Measurements from ENCODE around the gene LY6G5C. TPM values are rescaled to one million over a fixed set of nuclear protein-coding genes. Genes with fewer than 3 reads are reported as not detected.
A peak's percentile ranks its signal among the peaks of the same experiment; 100 is the strongest.

The LY6G5C gene
- total and polyA plus RNA-seq, 5 donors from 2014 or later, result 3.1 to 19.9 (median 11.4) TPM

DNA sequence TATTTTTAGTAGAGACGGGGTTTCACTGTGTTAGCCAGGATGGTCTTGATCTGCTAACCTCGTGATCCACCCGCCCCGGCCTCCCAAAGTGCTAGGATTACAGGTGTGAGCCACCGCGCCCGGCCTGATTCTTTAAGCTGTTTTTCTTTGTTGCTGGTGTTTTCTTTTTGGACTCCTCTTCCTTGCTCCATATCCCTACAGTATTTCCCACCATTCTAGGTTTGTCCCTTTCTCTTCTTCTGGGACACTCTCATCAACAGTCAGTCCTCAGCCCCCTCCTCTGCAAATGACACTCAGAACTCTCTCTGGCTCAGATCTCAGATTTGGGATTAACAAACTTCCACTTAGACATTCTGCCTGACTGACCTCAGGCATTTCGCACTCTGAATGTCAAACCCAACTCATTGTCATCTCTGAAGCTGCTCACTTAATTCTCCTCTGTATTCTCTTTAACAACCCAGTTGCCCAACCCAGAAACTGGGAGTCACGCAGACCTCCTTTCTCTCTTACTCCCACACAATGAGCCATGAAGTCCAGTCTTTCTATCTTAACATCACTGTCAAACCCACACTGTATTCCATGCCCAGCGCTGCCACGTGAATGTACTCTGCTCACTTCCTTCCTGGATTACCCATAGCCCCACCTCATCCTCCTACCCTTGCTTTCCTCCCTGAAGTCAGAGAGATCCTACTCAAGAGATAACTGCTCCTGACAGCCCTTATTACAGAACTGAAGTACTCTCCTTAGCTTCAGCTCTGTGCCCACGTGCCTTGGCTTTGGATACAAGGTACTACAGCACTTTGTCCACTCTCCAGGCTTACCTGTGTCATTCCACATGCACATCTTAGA is 44.9 kb upstream of the LY6G5C start:
- Mint-ChIP-seq H3K27ac (peak overlapping the region; percentile 2 to 77 (median 49)), H3K4me1 (peaks cover 0 to 32% (median 13%) of the 10 kb centered on the region in 4 donors), H3K9me3 (peaks cover 0 to 1% (median 0%) of the 10 kb centered on the region in 7 donors), H3K27me3 (no peaks in the 10 kb centered on the region), H3K36me3 (peaks cover 4% of the 10 kb centered on the region), H3K4me3 (peak overlapping the region in 1 of 4 donors; percentile 69)
- H3K4me1 ChIP-seq (ENCODE audit: control insufficient read depth, insufficient read depth, low read length, poor library complexity, severe bottlenecking), result peaks cover 19% of the 10 kb centered on the region
- DNase-seq, result no peak
- no peaks in the 10 kb centered on the region for H3K27me3 ChIP-seq (ENCODE audit: control insufficient read depth, insufficient read depth, low read length)
- H3K27ac ChIP-seq (ENCODE audit: insufficient read depth, low read length, poor library complexity, severe bottlenecking), result no peak overlapping the region
- ATAC-seq (ENCODE audit: low read depth in 2 of 2), result no peak
- no peak overlapping the region for H3K4me3 ChIP-seq (ENCODE audit: low read depth, low read length)
- no peaks in the 10 kb centered on the region for H3K9me3 ChIP-seq (ENCODE audit: control insufficient read depth in 2 of 2, low read length in 2 of 2)
- peaks cover 2% of the 10 kb centered on the region for H3K36me3 ChIP-seq (ENCODE audit: control insufficient read depth, insufficient read depth, low read length)

DNA sequence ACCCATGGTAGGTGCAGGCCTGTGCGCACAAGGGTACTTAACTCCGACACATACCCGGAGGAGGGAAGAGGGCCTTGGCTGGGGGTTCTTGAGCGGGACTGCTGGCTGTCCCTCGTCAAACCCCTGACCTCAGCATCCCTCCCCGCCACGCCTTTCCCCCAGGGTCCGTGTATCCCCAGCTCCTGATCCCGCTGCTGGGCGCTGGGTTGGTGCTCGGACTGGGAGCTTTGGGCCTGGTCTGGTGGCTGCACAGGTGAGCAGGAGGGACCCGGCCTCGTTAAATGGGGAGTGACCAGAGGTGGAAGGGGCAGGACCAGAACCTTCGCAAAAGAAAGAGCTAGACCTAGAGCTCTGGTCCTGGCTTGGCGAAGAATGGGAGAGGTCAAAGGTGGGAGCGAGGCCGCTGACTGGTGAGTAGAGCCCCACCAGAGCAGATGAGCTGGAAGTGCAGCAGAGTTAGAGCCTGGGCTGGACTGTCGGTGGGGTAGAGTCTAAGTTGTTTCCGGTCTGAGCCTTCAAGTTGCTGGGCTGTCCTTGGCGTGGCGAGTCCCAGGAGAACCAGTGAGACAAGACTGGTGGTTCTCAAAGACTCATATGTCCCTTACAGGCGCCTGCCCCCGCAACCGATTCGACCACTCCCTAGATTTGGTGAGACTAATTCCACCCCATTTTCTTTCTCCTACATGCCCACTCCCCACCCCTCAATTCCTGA is 43.3 kb upstream of the LY6G5C start:
- Histone ChIP-seq H3K4me3 (ENCODE audit: low read depth, low read length) (no peak overlapping the region), H3K27ac (ENCODE audit: insufficient read depth, low read length, poor library complexity, severe bottlenecking) (no peak overlapping the region), H3K9me3 (ENCODE audit: control insufficient read depth in 2 of 2, low read length in 2 of 2) (no peaks in the 10 kb centered on the region), H3K4me1 (ENCODE audit: control insufficient read depth, insufficient read depth, low read length, poor library complexity, severe bottlenecking) (peaks cover 10% of the 10 kb centered on the region), H3K27me3 (ENCODE audit: control insufficient read depth, insufficient read depth, low read length) (no peaks in the 10 kb centered on the region), H3K36me3 (ENCODE audit: control insufficient read depth, insufficient read depth, low read length) (no peaks in the 10 kb centered on the region)
- Mint-ChIP-seq H3K9me3 (peaks cover 0 to 1% (median 0%) of the 10 kb centered on the region in 7 donors), H3K36me3 (peaks cover 4% of the 10 kb centered on the region), H3K27me3 (no peaks in the 10 kb centered on the region), H3K4me3 (no peak overlapping the region), H3K4me1 (peaks cover 0 to 20% (median 4%) of the 10 kb centered on the region in 4 donors), H3K27ac (peak overlapping the region in 1 of 3 donors; percentile 36)
- ATAC-seq (ENCODE audit: low read depth in 2 of 2) (no peak), DNase-seq (no peak)

DNA sequence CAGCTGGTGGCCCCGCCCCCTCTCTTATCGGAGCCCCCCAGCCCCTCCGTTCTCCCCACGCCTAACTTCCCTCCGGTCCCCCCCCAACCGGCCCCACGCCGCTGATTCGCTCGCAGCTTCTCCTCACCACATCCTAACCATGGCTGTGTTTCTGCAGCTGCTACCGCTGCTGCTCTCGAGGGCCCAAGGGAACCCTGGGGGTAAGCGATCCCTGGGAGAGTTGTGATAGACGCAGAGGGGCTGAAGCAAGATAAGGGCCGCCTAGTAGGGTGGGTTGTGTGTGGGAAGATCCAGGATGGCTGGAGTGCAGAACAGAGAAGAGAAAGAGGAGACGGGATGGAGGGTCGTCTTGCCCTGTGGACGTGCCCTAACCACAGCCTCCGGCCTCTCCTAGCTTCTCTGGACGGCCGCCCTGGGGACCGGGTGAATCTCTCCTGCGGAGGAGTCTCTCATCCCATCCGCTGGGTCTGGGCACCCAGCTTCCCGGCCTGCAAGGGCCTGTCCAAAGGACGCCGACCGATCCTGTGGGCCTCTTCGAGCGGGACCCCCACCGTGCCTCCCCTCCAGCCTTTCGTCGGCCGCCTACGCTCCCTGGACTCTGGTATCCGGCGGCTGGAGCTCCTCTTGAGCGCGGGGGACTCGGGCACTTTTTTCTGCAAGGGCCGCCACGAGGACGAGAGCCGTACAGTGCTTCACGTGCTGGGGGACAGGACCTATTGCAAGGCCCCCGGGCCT is 42.5 kb upstream of the LY6G5C start, which contains the start of gene MPIG6B:
MPIG6B (plus strand) TSS at position 129 of the 735 bp plus-strand sequence; CDS start at position 140, 11 bp downstream.
- no peak within 1 kb of the TSS for H3K27ac ChIP-seq (ENCODE audit: insufficient read depth, low read length, poor library complexity, severe bottlenecking)
- peaks cover 4% of the 10 kb centered on the region for H3K4me1 ChIP-seq (ENCODE audit: control insufficient read depth, insufficient read depth, low read length, poor library complexity, severe bottlenecking)
- peaks cover 0 to 1% (median 0%) of the 10 kb centered on the region in 7 donors for H3K9me3 Mint-ChIP-seq
- H3K36me3 ChIP-seq (ENCODE audit: control insufficient read depth, insufficient read depth, low read length), result no peaks in the 10 kb centered on the region
- H3K4me3 ChIP-seq (ENCODE audit: low read depth, low read length), result no peak within 1 kb of the TSS
- peak within 1 kb of the TSS in 1 of 3 donors; percentile 36 for H3K27ac Mint-ChIP-seq
- no peak for ATAC-seq (ENCODE audit: low read depth in 2 of 2)
- H3K27me3 Mint-ChIP-seq, result no peaks in the 10 kb centered on the region
- no peak for DNase-seq
- H3K27me3 ChIP-seq (ENCODE audit: control insufficient read depth, insufficient read depth, low read length), result no peaks in the 10 kb centered on the region
- peaks cover 4% of the 10 kb centered on the region for H3K36me3 Mint-ChIP-seq
- H3K4me1 Mint-ChIP-seq, result peaks cover 0 to 15% (median 3%) of the 10 kb centered on the region in 4 donors
- no peaks in the 10 kb centered on the region for H3K9me3 ChIP-seq (ENCODE audit: control insufficient read depth in 2 of 2, low read length in 2 of 2)
- H3K4me3 Mint-ChIP-seq, result no peak within 1 kb of the TSS

DNA sequence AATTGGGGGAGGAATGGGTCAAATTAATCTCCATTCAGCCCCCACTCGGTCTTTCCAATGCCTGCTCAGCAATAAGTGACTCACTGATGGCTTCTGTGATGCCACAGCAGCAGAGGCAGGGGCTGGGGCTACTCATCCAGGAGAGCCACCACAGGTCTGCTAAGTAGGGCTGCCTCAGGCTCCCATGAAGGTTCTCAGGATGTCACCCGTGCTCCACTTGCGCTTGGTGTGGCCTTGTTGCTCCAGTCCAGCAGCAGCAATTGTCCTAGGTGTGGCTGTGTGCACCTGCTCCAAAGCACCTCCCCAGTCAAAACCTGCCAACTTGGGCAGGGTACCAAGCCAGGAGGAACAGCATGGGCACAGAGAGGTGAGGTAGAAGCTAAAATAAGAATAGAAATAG is 41.3 kb upstream of the LY6G5C start:
- Mint-ChIP-seq H3K27me3 (no peaks in the 10 kb centered on the region), H3K27ac (no peak overlapping the region)
- no peak overlapping the region for H3K27ac ChIP-seq (ENCODE audit: insufficient read depth, low read length, poor library complexity, severe bottlenecking)

DNA sequence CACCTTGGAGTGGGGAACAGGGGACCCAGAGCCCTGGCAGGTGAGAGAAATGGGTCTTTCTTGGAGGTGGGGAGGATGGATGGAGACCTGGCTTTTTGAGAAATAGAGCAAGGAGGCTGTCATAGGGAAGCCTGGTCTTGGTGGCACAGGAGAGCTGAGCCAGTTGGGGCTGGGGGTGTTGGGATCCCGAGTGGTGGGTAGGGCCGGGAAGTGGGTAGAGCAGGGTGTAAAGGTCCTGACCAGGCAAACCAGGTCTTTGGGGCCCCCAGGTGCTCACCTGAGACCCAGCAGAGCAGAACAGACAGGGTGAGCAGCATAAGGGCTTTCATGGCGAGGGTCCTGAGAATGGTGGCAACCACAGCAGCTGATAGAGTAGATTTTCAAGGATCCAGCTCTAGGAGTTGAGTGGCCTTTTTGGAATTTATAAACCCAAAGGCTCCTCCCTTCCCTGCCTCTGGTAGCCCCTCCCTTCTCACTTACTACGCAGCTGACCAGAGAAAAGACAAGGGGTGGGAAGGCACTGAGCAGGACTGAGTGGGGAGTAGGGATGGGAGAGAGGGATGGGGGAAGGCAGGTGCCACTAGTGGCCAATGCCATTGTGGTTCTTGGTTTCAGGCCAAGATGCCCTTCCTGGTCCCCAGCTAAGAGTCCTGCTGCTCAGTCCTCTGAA is 40.6 kb upstream of the LY6G5C start, which contains the start of gene LY6G6C:
LY6G6C (minus strand) TSS at position 396 of the 670 bp plus-strand sequence; CDS start at position 329, 67 bp downstream.
- Mint-ChIP-seq H3K4me3 (no peak within 1 kb of the TSS), H3K9me3 (peaks cover 0 to 1% (median 0%) of the 10 kb centered on the region in 7 donors), H3K36me3 (peaks cover 4% of the 10 kb centered on the region), H3K4me1 (peaks cover 0 to 4% (median 2%) of the 10 kb centered on the region in 4 donors), H3K27ac (peak within 1 kb of the TSS in 1 of 3 donors; percentile 84), H3K27me3 (no peaks in the 10 kb centered on the region)
- no peak for DNase-seq
- Histone ChIP-seq H3K27ac (ENCODE audit: insufficient read depth, low read length, poor library complexity, severe bottlenecking) (no peak within 1 kb of the TSS), H3K9me3 (ENCODE audit: control insufficient read depth in 2 of 2, low read length in 2 of 2) (no peaks in the 10 kb centered on the region), H3K36me3 (ENCODE audit: control insufficient read depth, insufficient read depth, low read length) (no peaks in the 10 kb centered on the region), H3K27me3 (ENCODE audit: control insufficient read depth, insufficient read depth, low read length) (no peaks in the 10 kb centered on the region), H3K4me1 (ENCODE audit: control insufficient read depth, insufficient read depth, low read length, poor library complexity, severe bottlenecking) (no peaks in the 10 kb centered on the region), H3K4me3 (ENCODE audit: low read depth, low read length) (no peak within 1 kb of the TSS)
- no peak for ATAC-seq (ENCODE audit: low read depth in 2 of 2)

More for the DNA sequence above, 41.3 kb upstream of the LY6G5C start:
- ATAC-seq (ENCODE audit: low read depth in 2 of 2), result no peak
- H3K4me1 ChIP-seq (ENCODE audit: control insufficient read depth, insufficient read depth, low read length, poor library complexity, severe bottlenecking), result no peaks in the 10 kb centered on the region
- H3K4me1 Mint-ChIP-seq, result peaks cover 0 to 6% (median 2%) of the 10 kb centered on the region in 4 donors
- no peak overlapping the region for H3K4me3 Mint-ChIP-seq
- peaks cover 0 to 1% (median 0%) of the 10 kb centered on the region in 7 donors for H3K9me3 Mint-ChIP-seq
- peaks cover 4% of the 10 kb centered on the region for H3K36me3 Mint-ChIP-seq
- H3K4me3 ChIP-seq (ENCODE audit: low read depth, low read length), result no peak overlapping the region
- no peaks in the 10 kb centered on the region for H3K27me3 ChIP-seq (ENCODE audit: control insufficient read depth, insufficient read depth, low read length)
- H3K9me3 ChIP-seq (ENCODE audit: control insufficient read depth in 2 of 2, low read length in 2 of 2), result no peaks in the 10 kb centered on the region
- H3K36me3 ChIP-seq (ENCODE audit: control insufficient read depth, insufficient read depth, low read length), result no peaks in the 10 kb centered on the region
- DNase-seq, result no peak

DNA sequence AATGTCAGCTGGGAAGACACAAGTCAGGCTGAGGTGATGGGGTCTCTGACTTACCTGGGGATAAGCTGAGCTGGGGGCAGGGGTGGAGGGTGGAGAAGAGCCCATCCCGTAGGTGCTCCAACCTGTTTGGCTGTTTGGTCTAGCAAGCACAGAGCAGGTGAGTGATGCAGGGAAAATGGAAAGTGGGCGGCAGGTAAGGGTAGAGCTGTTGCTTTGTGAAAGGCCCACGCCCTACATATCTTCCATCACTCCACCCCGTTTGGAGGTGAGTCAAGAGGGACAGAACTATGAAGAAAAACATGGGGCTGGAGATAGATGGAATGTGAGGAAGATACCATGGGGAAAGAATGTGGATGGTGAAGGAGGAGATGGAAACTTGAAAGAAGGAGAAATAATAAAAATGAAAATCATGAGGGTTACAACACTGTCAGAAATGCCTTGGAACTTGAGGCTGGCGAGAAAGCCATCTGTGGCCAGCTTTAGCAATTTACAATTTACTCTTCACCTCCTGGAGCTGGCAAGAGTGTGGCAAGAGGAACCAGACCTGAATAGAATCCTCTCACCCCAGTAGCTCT is 39.4 kb upstream of the LY6G5C start:
- Histone ChIP-seq H3K27ac (ENCODE audit: insufficient read depth, low read length, poor library complexity, severe bottlenecking) (no peak overlapping the region), H3K4me1 (ENCODE audit: control insufficient read depth, insufficient read depth, low read length, poor library complexity, severe bottlenecking) (no peaks in the 10 kb centered on the region), H3K36me3 (ENCODE audit: control insufficient read depth, insufficient read depth, low read length) (no peaks in the 10 kb centered on the region), H3K9me3 (ENCODE audit: control insufficient read depth in 2 of 2, low read length in 2 of 2) (no peaks in the 10 kb centered on the region), H3K27me3 (ENCODE audit: control insufficient read depth, insufficient read depth, low read length) (no peaks in the 10 kb centered on the region), H3K4me3 (ENCODE audit: low read depth, low read length) (no peak overlapping the region)
- no peaks in the 10 kb centered on the region for H3K4me1 Mint-ChIP-seq
- DNase-seq (no peak), ATAC-seq (ENCODE audit: low read depth in 2 of 2) (no peak)
- H3K36me3 Mint-ChIP-seq, result no peaks in the 10 kb centered on the region
- H3K27me3 Mint-ChIP-seq, result no peaks in the 10 kb centered on the region
- H3K4me3 Mint-ChIP-seq, result no peak overlapping the region
- H3K9me3 Mint-ChIP-seq, result no peaks in the 10 kb centered on the region
- H3K27ac Mint-ChIP-seq, result no peak overlapping the region

Data from CD4-positive, CD25-positive, alpha-beta regulatory T cell (primary cell).